GM23338 (cell line): ENCODE results near the gene LIMK2. TPM values are rescaled to one million over a fixed set of nuclear protein-coding genes. Genes with fewer than 3 reads are reported as not detected.

ENCODE experiments used
- ATAC-seq: fragments of 200-7000 bp; cut with Tn5 transposase; 3 replicates; pipeline ENCODE4 v1.9.1; 2020
- DNase-seq: peaks from one replicate; pipeline ENCODE4 v3.0.0-alpha.2; 2015; ENCODE audit warnings: low spot score
- H2AFZ ChIP-seq: fragments of 200-600 bp; sonication (generic); 2 replicates; pipeline ENCODE4 v1.8.0; 2016; ENCODE audit warnings: antibody characterized with exemption, mild to moderate bottlenecking, moderate library complexity
- H3F3A ChIP-seq: fragments of 200-600 bp; sonication (generic); replicated peaks from 2 replicates; pipeline ENCODE4 v1.8.0; 2017; ENCODE audit warnings: antibody characterized with exemption, mixed run types, low read depth
- H3K27ac ChIP-seq: fragments of 200-600 bp; sonication (generic); 2 replicates; pipeline ENCODE4 v1.6.1; 2016; ENCODE audit warnings: low read depth
- H3K27me3 ChIP-seq: fragments of 200-600 bp; sonication (generic); 2 replicates; pipeline ENCODE4 v1.8.0; 2016; ENCODE audit warnings: mild to moderate bottlenecking, mixed run types, moderate library complexity; ENCODE audit not compliant: insufficient read depth
- H3K36me3 ChIP-seq: fragments of 200-600 bp; sonication (generic); 2 replicates; pipeline ENCODE4 v1.8.0; 2016; ENCODE audit warnings: mild to moderate bottlenecking; ENCODE audit not compliant: insufficient read depth
- H3K4me1 ChIP-seq: fragments of 200-600 bp; sonication (generic); 2 replicates; pipeline ENCODE4 v1.8.0; 2016; ENCODE audit warnings: mild to moderate bottlenecking, moderate library complexity; ENCODE audit not compliant: insufficient read depth
- H3K4me2 ChIP-seq: fragments of 200-600 bp; sonication (generic); 2 replicates; pipeline ENCODE4 v1.7.1; 2017; ENCODE audit warnings: mixed run types
- H3K4me3 ChIP-seq: fragments of 200-600 bp; sonication (generic); 2 replicates; pipeline ENCODE4 v1.6.1; 2016; ENCODE audit warnings: mixed run types
- H3K79me2 ChIP-seq: fragments of 200-600 bp; sonication (generic); replicated peaks from 2 replicates; pipeline ENCODE4 v1.8.0; 2017; ENCODE audit warnings: mild to moderate bottlenecking; ENCODE audit not compliant: insufficient read depth
- H3K9me2 ChIP-seq: fragments of 200-600 bp; sonication (generic); 2 replicates; pipeline ENCODE4 v1.8.0; 2017; ENCODE audit not compliant: insufficient read depth
- H4K20me1 ChIP-seq: fragments of 200-600 bp; sonication (generic); replicated peaks from 2 replicates; pipeline ENCODE4 v1.8.0; 2017; ENCODE audit warnings: mild to moderate bottlenecking; ENCODE audit not compliant: insufficient read depth
- H3K27ac Mint-ChIP-seq: 2 replicates; pipeline ENCODE4 v1.8.0; 2020; ENCODE audit warnings: inconsistent platforms, mild to moderate bottlenecking, moderate library complexity, mixed read lengths
- H3K27me3 Mint-ChIP-seq: 3 replicates; pipeline ENCODE4 v1.8.0; 2022; ENCODE audit warnings: low read depth, mild to moderate bottlenecking, moderate library complexity, mixed read lengths, inconsistent platforms; ENCODE audit not compliant: insufficient read depth, poor library complexity
- H3K36me3 Mint-ChIP-seq: 3 replicates; pipeline ENCODE4 v1.8.0; 2021; ENCODE audit warnings: low read depth, mild to moderate bottlenecking, inconsistent platforms, moderate library complexity, mixed read lengths
- H3K4me1 Mint-ChIP-seq: 3 replicates; pipeline ENCODE4 v1.8.0; 2020; ENCODE audit warnings: mild to moderate bottlenecking, inconsistent platforms, mixed read lengths
- H3K4me3 Mint-ChIP-seq: 3 replicates; pipeline ENCODE4 v1.8.0; 2021; ENCODE audit warnings: moderate library complexity, mild to moderate bottlenecking, inconsistent platforms, mixed read lengths
- H3K9me3 Mint-ChIP-seq: 3 replicates; pipeline ENCODE4 v1.8.0; 2020; ENCODE audit warnings: moderate library complexity, mild to moderate bottlenecking, inconsistent platforms, mixed read lengths
- CREB1 ChIP-seq: fragments of 250-450 bp; sonication (Bioruptor Pico); IDR thresholded peaks from 2 replicates; pipeline ENCODE4 v1.5.0; 2020; ENCODE audit warnings: low read depth, mild to moderate bottlenecking, moderate library complexity
- CTCF ChIP-seq, 2 experiments: fragments of 200-600 bp in 1 of 2; sonication (generic) in 1 of 2; conservative IDR thresholded peaks; 2 replicates each; pipeline versions ENCODE4 v1.5.1 to v1.6.1; 2016 to 2017; ENCODE audit warnings: antibody characterized with exemption in 2 of 2, low read depth in 2 of 2, mild to moderate bottlenecking in 2 of 2, moderate library complexity in 1 of 2
- ETS1 ChIP-seq: IDR thresholded peaks from 2 replicates; pipeline ENCODE4 v1.6.1; 2016; ENCODE audit warnings: antibody characterized with exemption
- EZH2 ChIP-seq: fragments of 200-600 bp; sonication (generic); IDR thresholded peaks from one replicate; pipeline ENCODE4 v1.8.0; 2017; ENCODE audit warnings: antibody characterized with exemption, mild to moderate bottlenecking, low read depth; ENCODE audit not compliant: unreplicated experiment
- NANOG ChIP-seq: IDR thresholded peaks from 2 replicates; pipeline ENCODE4 v1.6.1; 2016; ENCODE audit warnings: antibody characterized with exemption, borderline replicate concordance
- POLR2AphosphoS5 ChIP-seq: IDR thresholded peaks from 2 replicates; pipeline ENCODE4 v1.6.1; 2016; ENCODE audit warnings: antibody characterized with exemption, low read depth
- REST ChIP-seq: IDR thresholded peaks from one replicate; pipeline ENCODE4 v1.6.1; 2018; ENCODE audit warnings: antibody characterized with exemption; ENCODE audit not compliant: unreplicated experiment
- STAT1 ChIP-seq: IDR thresholded peaks from one replicate; pipeline ENCODE4 v1.6.1; 2016; ENCODE audit warnings: antibody characterized with exemption; ENCODE audit not compliant: unreplicated experiment
- ZNF114 ChIP-seq: fragments of 250-450 bp; sonication (Bioruptor Pico); IDR thresholded peaks from 2 replicates; pipeline ENCODE4 v1.5.0; 2020; ENCODE audit warnings: mild to moderate bottlenecking, moderate library complexity
- ZNF331 ChIP-seq: fragments of 250-450 bp; sonication (Bioruptor Pico); IDR thresholded peaks from 2 replicates; pipeline ENCODE4 v1.5.0; 2020; ENCODE audit warnings: low read depth, mild to moderate bottlenecking, moderate library complexity
- polyA plus RNA-seq: library from polyadenylated mRNA; unstranded; fragments of >200 nt; fragmentation: Nextera tagmentation; extraction: Ambion mirVana; gene quantifications from 2 replicates; pipeline ENCODE4 v1.2.1, GENCODE V29; 2016
- total RNA-seq: library from RNA; depleted of rRNA; stranded (reverse); fragments of >200 nt; shearing (Covaris generic); gene quantifications from 2 replicates; pipeline ENCODE4 v1.2.3, GENCODE V29; 2014

Gene LIMK2
- total and polyA plus RNA-seq, 2 experiments from 2014 or later: 12.5 to 39.8 TPM

- Histone ChIP-seq H3K4me2 (no peak overlapping the region), H3K4me1 (no peaks in the 10 kb centered on the region), H2AFZ (no peak overlapping the region), H3F3A (no peaks in the 10 kb centered on the region), H3K79me2 (peaks cover 8% of the 10 kb centered on the region), H3K27ac (no peak overlapping the region), H4K20me1 (no peaks in the 10 kb centered on the region), H3K27me3 (no peaks in the 10 kb centered on the region), H3K9me2 (no peaks in the 10 kb centered on the region), H3K36me3 (no peaks in the 10 kb centered on the region), H3K4me3 (no peak overlapping the region)
- no peaks in the 10 kb centered on the region for H3K27me3 Mint-ChIP-seq
- no peak for DNase-seq
- peaks cover 5% of the 10 kb centered on the region for H3K9me3 Mint-ChIP-seq
- peaks cover 9% of the 10 kb centered on the region; the same call in 2 of the 3 replicates for H3K36me3 Mint-ChIP-seq
- no peak overlapping the region for H3K4me3 Mint-ChIP-seq
- no peak for ATAC-seq
- no peak overlapping the region for H3K27ac Mint-ChIP-seq
- TF ChIP-seq STAT1: no peak
- no peak for TF ChIP-seq ZNF114 (CRISPR knock-in tag)
- TF ChIP-seq ZNF331 (CRISPR knock-in tag): no peak
- no peaks in the 10 kb centered on the region for H3K4me1 Mint-ChIP-seq
Observed at GRCh38 chr22:31176923-31177322, 35.2 kb upstream of the LIMK2 start.

GRCh38 chr22:31177420-31178162, 34.5 kb upstream of the LIMK2 start:
- Histone ChIP-seq H3K27ac (no peak overlapping the region), H3K27me3 (no peaks in the 10 kb centered on the region), H3K9me2 (no peaks in the 10 kb centered on the region), H3K79me2 (peaks cover 8% of the 10 kb centered on the region), H3K36me3 (no peaks in the 10 kb centered on the region), H3K4me3 (no peak overlapping the region), H3K4me2 (no peak overlapping the region), H4K20me1 (no peaks in the 10 kb centered on the region), H3F3A (no peaks in the 10 kb centered on the region), H2AFZ (no peak overlapping the region), H3K4me1 (no peaks in the 10 kb centered on the region)
- Mint-ChIP-seq H3K36me3 (peaks cover 13% of the 10 kb centered on the region; the same call in 2 of the 3 replicates), H3K27ac (no peak overlapping the region), H3K4me3 (no peak overlapping the region), H3K27me3 (no peaks in the 10 kb centered on the region), H3K4me1 (no peaks in the 10 kb centered on the region), H3K9me3 (peaks cover 5% of the 10 kb centered on the region)
- no peak for TF ChIP-seq ETS1
- TF ChIP-seq CREB1 (CRISPR knock-in tag): no peak
- no peak for TF ChIP-seq EZH2
- TF ChIP-seq NANOG: no peak
- TF ChIP-seq CTCF (conservative IDR thresholded peaks at IDR 0.05; ENCODE audit: low read depth in 2 of 2): no peak
- no peak for TF ChIP-seq POLR2AphosphoS5
- TF ChIP-seq STAT1: no peak
- no peak for TF ChIP-seq REST
- no peak for ATAC-seq
- DNase-seq: no peak
